Activated naive CD8-positive, alpha-beta T cell treated with anti-CD3 and anti-CD28 coated beads, Interleukin-2, amount 10 ng/mL, durations not matched to agents 7 days and 5 days (primary cell): ENCODE data around the gene CYGB. TPM values are rescaled to one million over a fixed set of nuclear protein-coding genes. Genes with fewer than 3 reads are reported as not detected.

Experiments used
- ATAC-seq: fragments of 150-1000 bp; cut with Tn5 transposase; one replicate; pipeline ENCODE4 v1.10.0; 2021; ENCODE audit warnings: low read depth, moderate library complexity
- POLR2A ChIA-PET: fragments of 350-600 bp; sonication (Branson Sonifier 250); formaldehyde crosslinking; loops from one replicate; lab custom pipeline; 2021; ENCODE audit warnings: antibody characterized with exemption; lab: Charles Lee
- DNase-seq: peaks from one replicate; pipeline ENCODE4 v3.0.0; 2021
- H3K27ac Mint-ChIP-seq: one replicate; pipeline ENCODE4 v1.8.0; 2022; ENCODE audit warnings: mild to moderate bottlenecking, mixed read lengths
- H3K27me3 Mint-ChIP-seq: one replicate; pipeline ENCODE4 v1.8.0; 2022; ENCODE audit warnings: mild to moderate bottlenecking, moderate library complexity, mixed read lengths
- H3K36me3 Mint-ChIP-seq: one replicate; pipeline ENCODE4 v1.8.0; 2021; ENCODE audit warnings: mild to moderate bottlenecking, mixed read lengths
- H3K4me1 Mint-ChIP-seq: one replicate; pipeline ENCODE4 v1.8.0; 2021; ENCODE audit warnings: mixed read lengths
- H3K4me3 Mint-ChIP-seq: one replicate; pipeline ENCODE4 v1.8.0; 2022; ENCODE audit warnings: mild to moderate bottlenecking, moderate library complexity, mixed read lengths
- H3K9me3 Mint-ChIP-seq: one replicate; pipeline ENCODE4 v1.8.0; 2021; ENCODE audit warnings: mixed read lengths
- total RNA-seq, 2 experiments: library from RNA; stranded (reverse); gene quantifications; one replicate each; pipeline ENCODE4 v1.2.3, GENCODE V29; 2021

CYGB gene
- total RNA-seq, 2 experiments from 2014 or later: 0.37 TPM; not detected in 1

DNA sequence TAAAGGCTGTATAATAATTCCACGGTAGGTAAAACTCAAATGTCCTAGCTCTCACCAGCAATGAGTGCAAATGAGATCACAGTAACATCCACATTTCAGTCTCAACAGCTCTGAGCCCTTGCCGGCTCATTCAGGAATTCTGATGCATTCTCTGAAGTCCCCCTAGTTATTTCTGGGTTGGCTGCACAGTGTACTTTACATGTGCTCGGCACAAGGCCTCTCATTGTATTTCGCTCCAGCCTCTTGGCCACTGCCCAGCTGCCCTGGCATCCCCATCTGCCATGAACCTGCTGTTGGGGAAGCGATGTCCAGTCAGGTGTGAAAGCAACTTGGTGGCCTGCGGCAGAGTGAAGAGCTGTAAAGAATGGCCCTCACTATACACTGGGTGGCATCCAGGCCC lies 16.6 kb upstream of the CYGB start:
- Mint-ChIP-seq H3K27ac (no peak overlapping the region), H3K9me3 (no peaks in the 10 kb centered on the region), H3K4me3 (no peak overlapping the region), H3K4me1 (peaks cover 28% of the 10 kb centered on the region), H3K27me3 (no peaks in the 10 kb centered on the region), H3K36me3 (peaks cover 2% of the 10 kb centered on the region)
- DNase-seq (no peak), ATAC-seq (no peak)
- POLR2A ChIA-PET: no interaction called here

DNA sequence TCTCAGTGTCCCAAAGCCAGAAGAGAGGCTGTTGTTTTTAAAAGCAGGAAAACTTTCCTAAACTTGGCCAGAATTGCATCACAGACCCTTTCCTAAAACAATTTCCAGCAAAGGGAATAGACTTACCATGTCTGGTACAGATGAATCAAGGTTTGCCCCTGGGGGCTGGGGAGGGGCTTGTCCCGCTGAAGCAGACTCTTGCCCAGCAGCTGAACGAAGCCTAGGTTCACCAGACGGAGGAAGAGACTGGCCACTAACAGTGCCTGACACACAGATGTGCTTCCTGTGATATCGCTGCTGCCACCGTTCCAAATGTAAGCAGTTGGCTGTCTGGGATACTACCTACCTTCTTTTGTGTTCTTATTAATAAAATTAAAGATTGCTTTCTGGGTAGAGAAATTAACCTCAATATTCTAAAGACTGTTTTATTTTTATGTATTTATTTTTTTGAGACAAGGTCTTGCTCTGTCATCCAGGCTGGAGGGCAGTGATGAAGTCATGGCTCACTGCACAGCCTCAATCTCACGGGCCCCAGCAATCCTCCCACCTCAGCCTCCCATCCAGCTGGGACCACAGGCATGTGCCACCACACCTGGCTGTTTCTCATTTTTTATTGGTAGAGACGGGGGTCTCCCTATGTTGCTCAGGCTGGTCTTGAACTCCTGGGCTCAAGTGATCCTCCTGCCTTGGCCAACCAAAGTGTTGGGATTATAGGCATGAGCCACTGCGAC lies 15.8 kb upstream of the CYGB start:
- ATAC-seq: no peak
- DNase-seq: no peak
- H3K4me1 Mint-ChIP-seq: peaks cover 23% of the 10 kb centered on the region
- H3K36me3 Mint-ChIP-seq: peaks cover 2% of the 10 kb centered on the region
- no peaks in the 10 kb centered on the region for H3K27me3 Mint-ChIP-seq
- H3K27ac Mint-ChIP-seq: no peak overlapping the region
- H3K4me3 Mint-ChIP-seq: no peak overlapping the region
- H3K9me3 Mint-ChIP-seq: no peaks in the 10 kb centered on the region
- POLR2A ChIA-PET: no interaction called here

- Mint-ChIP-seq H3K27me3 (no peaks in the 10 kb centered on the region), H3K27ac (no peak overlapping the region), H3K9me3 (no peaks in the 10 kb centered on the region), H3K36me3 (peaks cover 2% of the 10 kb centered on the region), H3K4me1 (peaks cover 18% of the 10 kb centered on the region), H3K4me3 (no peak overlapping the region)
- POLR2A ChIA-PET: interaction anchor here (0.6 to 1.9 kb wide), 3 partner anchors 24 to 185 kb away, joined by 3 to 5 read pairs (median 3); partner anchors contain the start of gene SRSF2
- DNase-seq (no peak), ATAC-seq (no peak)
These were observed 14.2 kb upstream of the CYGB start for GRCh38 chr17:76551685-76552084.

- no peak for ATAC-seq
- H3K36me3 Mint-ChIP-seq: peaks cover 2% of the 10 kb centered on the region
- no peaks in the 10 kb centered on the region for H3K27me3 Mint-ChIP-seq
- H3K27ac Mint-ChIP-seq: no peak overlapping the region
- DNase-seq: no peak
- peak overlapping the region; percentile 3 for H3K4me3 Mint-ChIP-seq
- H3K4me1 Mint-ChIP-seq: peaks cover 16% of the 10 kb centered on the region
- no peaks in the 10 kb centered on the region for H3K9me3 Mint-ChIP-seq
- POLR2A ChIA-PET: interaction anchor here (0.6 to 1.9 kb wide), 5 partner anchors 23 to 186 kb away, joined by 3 to 5 read pairs (median 3); partner anchors contain the start of gene SRSF2
These were observed 13.5 kb upstream of the CYGB start for GRCh38 chr17:76550712-76551615.

- H3K4me1 Mint-ChIP-seq: peaks cover 8% of the 10 kb centered on the region
- peaks cover under 1% of the 10 kb centered on the region for H3K36me3 Mint-ChIP-seq
- POLR2A ChIA-PET: no interaction called here
- H3K27me3 Mint-ChIP-seq: no peaks in the 10 kb centered on the region
- H3K4me3 Mint-ChIP-seq: no peak overlapping the region
- no peak overlapping the region for H3K27ac Mint-ChIP-seq
- no peaks in the 10 kb centered on the region for H3K9me3 Mint-ChIP-seq
- no peak for ATAC-seq
- no peak for DNase-seq
These were observed 12.0 kb upstream of the CYGB start for GRCh38 chr17:76549539-76549938.

GRCh38 chr17:76549215-76549518 lies 11.7 kb upstream of the CYGB start:
- DNase-seq: no peak
- Mint-ChIP-seq H3K4me1 (peaks cover 9% of the 10 kb centered on the region), H3K9me3 (no peaks in the 10 kb centered on the region), H3K36me3 (no peaks in the 10 kb centered on the region), H3K4me3 (no peak overlapping the region), H3K27ac (no peak overlapping the region), H3K27me3 (no peaks in the 10 kb centered on the region)
- POLR2A ChIA-PET: no interaction called here
- ATAC-seq: no peak

GRCh38 chr17:76548378-76549214 lies 11.1 kb upstream of the CYGB start:
- Mint-ChIP-seq H3K36me3 (no peaks in the 10 kb centered on the region), H3K9me3 (no peaks in the 10 kb centered on the region), H3K27ac (no peak overlapping the region), H3K4me3 (no peak overlapping the region), H3K27me3 (peaks cover 3% of the 10 kb centered on the region), H3K4me1 (peaks cover 13% of the 10 kb centered on the region)
- POLR2A ChIA-PET: no interaction called here
- DNase-seq: no peak
- ATAC-seq: no peak

- ATAC-seq: no peak
- Mint-ChIP-seq H3K27me3 (peaks cover 3% of the 10 kb centered on the region), H3K4me3 (no peak overlapping the region), H3K27ac (no peak overlapping the region), H3K4me1 (peaks cover 13% of the 10 kb centered on the region), H3K36me3 (no peaks in the 10 kb centered on the region), H3K9me3 (no peaks in the 10 kb centered on the region)
- no peak for DNase-seq
- POLR2A ChIA-PET: interaction anchor here (0.6 to 1.0 kb wide), 3 partner anchors 9 to 1349 kb away, joined by 3 to 5 read pairs (median 4); no protein-coding TSS in a partner anchor
These were observed 10.2 kb upstream of the CYGB start for GRCh38 chr17:76547642-76548202.

GRCh38 chr17:76547183-76547641 lies 9.7 kb upstream of the CYGB start:
- POLR2A ChIA-PET: interaction anchor here (0.6 to 1.0 kb wide), 5 partner anchors 10 to 1348 kb away, joined by 3 to 5 read pairs (median 4); no protein-coding TSS in a partner anchor
- no peaks in the 10 kb centered on the region for H3K36me3 Mint-ChIP-seq
- peaks cover 13% of the 10 kb centered on the region for H3K4me1 Mint-ChIP-seq
- H3K4me3 Mint-ChIP-seq: no peak overlapping the region
- DNase-seq: peak; percentile 60
- H3K9me3 Mint-ChIP-seq: no peaks in the 10 kb centered on the region
- H3K27ac Mint-ChIP-seq: no peak overlapping the region
- H3K27me3 Mint-ChIP-seq: peaks cover 4% of the 10 kb centered on the region
- ATAC-seq: peak; percentile 88

DNA sequence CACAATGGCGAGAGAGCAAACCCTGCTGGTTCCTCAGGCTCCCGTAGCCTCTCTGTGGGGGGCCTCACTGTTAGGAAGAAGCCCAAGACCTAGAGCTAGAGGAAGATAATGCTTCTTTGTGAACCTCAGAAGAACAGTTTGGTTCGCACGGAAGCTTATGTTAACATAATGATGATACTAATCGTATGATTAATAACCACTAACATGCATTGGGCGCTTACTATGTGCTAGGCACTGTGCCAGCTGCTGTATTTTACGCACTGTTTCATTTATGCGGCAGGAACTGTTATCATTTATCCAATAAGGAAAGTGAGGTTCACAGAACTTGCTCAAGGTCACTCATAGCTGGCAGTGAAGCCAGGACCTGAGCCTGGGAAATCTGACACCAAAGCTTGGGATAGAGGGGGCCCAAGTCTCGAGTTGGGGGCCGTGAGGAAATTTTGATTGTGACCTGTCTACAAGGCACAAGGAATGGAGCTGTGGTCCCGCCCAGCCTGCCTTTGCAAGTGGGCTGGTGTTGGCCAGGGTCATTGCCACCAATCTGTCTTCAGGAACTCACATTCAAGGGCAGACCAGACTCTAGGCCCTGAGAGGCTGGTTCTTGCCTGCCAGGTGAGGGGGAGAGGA lies 9.2 kb upstream of the CYGB start:
- no peak for DNase-seq

GRCh38 chr17:76545918-76546555 lies 8.5 kb upstream of the CYGB start:
- DNase-seq (no peak), ATAC-seq (no peak)
- H3K27me3 Mint-ChIP-seq: peaks cover 5% of the 10 kb centered on the region
- H3K4me1 Mint-ChIP-seq: peaks cover 10% of the 10 kb centered on the region
- no peak overlapping the region for H3K27ac Mint-ChIP-seq
- H3K4me3 Mint-ChIP-seq: no peak overlapping the region
- H3K36me3 Mint-ChIP-seq: no peaks in the 10 kb centered on the region
- no peaks in the 10 kb centered on the region for H3K9me3 Mint-ChIP-seq
- POLR2A ChIA-PET: interaction anchor here (1.0 to 1.2 kb wide), 3 partner anchors 22 to 135 kb away, joined by 3 read pairs; no protein-coding TSS in a partner anchor

More for the DNA sequence above, 9.2 kb upstream of the CYGB start:
- H3K27ac Mint-ChIP-seq: no peak overlapping the region
- ATAC-seq: peak; percentile 6
- H3K9me3 Mint-ChIP-seq: no peaks in the 10 kb centered on the region
- POLR2A ChIA-PET: interaction anchor here (0.6 to 1.2 kb wide), 6 partner anchors 10 to 1348 kb away, joined by 3 to 5 read pairs (median 4); no protein-coding TSS in a partner anchor
- H3K27me3 Mint-ChIP-seq: peaks cover 5% of the 10 kb centered on the region
- H3K36me3 Mint-ChIP-seq: no peaks in the 10 kb centered on the region
- no peak overlapping the region for H3K4me3 Mint-ChIP-seq
- peaks cover 11% of the 10 kb centered on the region for H3K4me1 Mint-ChIP-seq
